ENCODE measurements around the gene PARVA.

DNA sequence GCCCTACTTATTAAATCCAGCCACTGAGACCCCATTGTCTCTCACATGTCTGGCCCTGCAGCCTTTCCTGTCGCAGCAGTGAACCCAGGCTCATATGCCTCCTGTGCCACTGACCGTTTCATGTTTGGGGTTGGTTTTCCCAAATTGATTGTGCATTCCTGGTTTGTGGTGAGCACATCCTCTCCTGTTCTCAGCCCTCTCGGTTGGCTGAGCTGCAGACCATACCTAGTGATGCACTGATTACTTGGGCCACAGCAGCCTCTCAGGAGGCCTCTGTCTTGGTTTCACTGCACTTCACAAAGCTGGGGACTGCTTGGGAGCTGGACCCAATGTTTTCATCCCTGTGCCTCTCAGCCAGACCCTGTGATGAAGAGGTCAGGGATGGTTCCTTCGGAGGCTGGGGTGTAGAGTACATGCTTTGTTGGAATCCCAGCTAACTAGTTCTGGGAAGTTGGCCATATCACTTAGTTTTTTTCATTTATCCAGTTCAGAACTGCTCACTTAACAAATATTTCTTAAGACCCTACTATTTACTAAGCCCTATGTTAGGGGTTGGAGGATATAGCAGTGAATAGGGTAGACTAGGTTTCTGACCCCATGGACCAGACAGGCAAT, 30.9 kb downstream of the PARVA start:
- TF ChIP-seq, protein P1, sequence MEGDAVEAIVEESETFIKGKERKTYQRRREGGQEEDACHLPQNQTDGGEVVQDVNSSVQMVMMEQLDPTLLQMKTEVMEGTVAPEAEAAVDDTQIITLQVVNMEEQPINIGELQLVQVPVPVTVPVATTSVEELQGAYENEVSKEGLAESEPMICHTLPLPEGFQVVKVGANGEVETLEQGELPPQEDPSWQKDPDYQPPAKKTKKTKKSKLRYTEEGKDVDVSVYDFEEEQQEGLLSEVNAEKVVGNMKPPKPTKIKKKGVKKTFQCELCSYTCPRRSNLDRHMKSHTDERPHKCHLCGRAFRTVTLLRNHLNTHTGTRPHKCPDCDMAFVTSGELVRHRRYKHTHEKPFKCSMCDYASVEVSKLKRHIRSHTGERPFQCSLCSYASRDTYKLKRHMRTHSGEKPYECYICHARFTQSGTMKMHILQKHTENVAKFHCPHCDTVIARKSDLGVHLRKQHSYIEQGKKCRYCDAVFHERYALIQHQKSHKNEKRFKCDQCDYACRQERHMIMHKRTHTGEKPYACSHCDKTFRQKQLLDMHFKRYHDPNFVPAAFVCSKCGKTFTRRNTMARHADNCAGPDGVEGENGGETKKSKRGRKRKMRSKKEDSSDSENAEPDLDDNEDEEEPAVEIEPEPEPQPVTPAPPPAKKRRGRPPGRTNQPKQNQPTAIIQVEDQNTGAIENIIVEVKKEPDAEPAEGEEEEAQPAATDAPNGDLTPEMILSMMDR (IDR thresholded peaks at IDR 0.05): no peak
- no peak for TF ChIP-seq POLR2A (IDR thresholded peaks at IDR 0.05; ENCODE audit: low read depth)

All from esophagus muscularis mucosa (tissue), 3 donors.